ENCODE data around the gene MAF.

MAF gene

GRCh38 chr16:79613009-79613408 is 12.5 kb upstream of the MAF start:
- Histone ChIP-seq H3K4me1 (ENCODE audit: low read length) (no peaks in the 10 kb centered on the region), H3K27ac (ENCODE audit: low read length) (no peak overlapping the region), H3K36me3 (replicated peaks; ENCODE audit: insufficient read depth, low read length) (no peaks in the 10 kb centered on the region), H3K9me2 (replicated peaks; ENCODE audit: insufficient read depth, low read length) (no peaks in the 10 kb centered on the region), H3K9me3 (replicated peaks; ENCODE audit: insufficient read depth, low read length) (no peaks in the 10 kb centered on the region), H4K20me1 (ENCODE audit: insufficient read depth, low read length) (no peaks in the 10 kb centered on the region), H3F3A (ENCODE audit: insufficient read depth, low read length) (no peaks in the 10 kb centered on the region), H3K4me3 (ENCODE audit: low read length) (no peak overlapping the region), H3K27me3 (replicated peaks; ENCODE audit: insufficient read depth, low read length) (no peaks in the 10 kb centered on the region), H3K4me2 (ENCODE audit: low read depth, low read length) (no peak overlapping the region), H3K9ac (ENCODE audit: low read length) (no peak overlapping the region), H3K79me2 (ENCODE audit: low read length) (no peaks in the 10 kb centered on the region), H2AFZ (ENCODE audit: low read length) (no peak overlapping the region)
- TF ChIP-seq CTCF (IDR thresholded peaks at IDR 0.05; ENCODE audit: low read length) (no peak), EZH2phosphoT487 (IDR thresholded peaks at IDR 0.05; ENCODE audit: low read length) (no peak), EZH2 (optimal IDR thresholded peaks at IDR 0.05; ENCODE audit: low read depth, low read length) (no peak)
- DNase-seq, result no peak

GRCh38 chr16:79612207-79612606 is 11.7 kb upstream of the MAF start:
- no peaks in the 10 kb centered on the region for H3K27me3 ChIP-seq (replicated peaks; ENCODE audit: insufficient read depth, low read length)

GRCh38 chr16:79610771-79611170 is 10.2 kb upstream of the MAF start:
- no peaks in the 10 kb centered on the region for H3K9me2 ChIP-seq (replicated peaks; ENCODE audit: insufficient read depth, low read length)
- no peak overlapping the region for H3K4me3 ChIP-seq (ENCODE audit: low read length)
- DNase-seq, result no peak
- no peak overlapping the region for H3K4me2 ChIP-seq (ENCODE audit: low read depth, low read length)
- H3K27me3 ChIP-seq (replicated peaks; ENCODE audit: insufficient read depth, low read length), result no peaks in the 10 kb centered on the region
- H3K9me3 ChIP-seq (replicated peaks; ENCODE audit: insufficient read depth, low read length), result no peaks in the 10 kb centered on the region
- no peaks in the 10 kb centered on the region for H3K79me2 ChIP-seq (ENCODE audit: low read length)
- no peak overlapping the region for H3K9ac ChIP-seq (ENCODE audit: low read length)
- 0 out of 2 replicates have a peak, but pooled peaks cover 3% of the 10 kb centered on the region for H3K4me1 ChIP-seq (ENCODE audit: low read length)
- no peak overlapping the region for H3K27ac ChIP-seq (ENCODE audit: low read length)
- TF ChIP-seq EZH2phosphoT487 (IDR thresholded peaks at IDR 0.05; ENCODE audit: low read length) (no peak), CTCF (IDR thresholded peaks at IDR 0.05; ENCODE audit: low read length) (no peak), EZH2 (optimal IDR thresholded peaks at IDR 0.05; ENCODE audit: low read depth, low read length) (no peak)
- H3F3A ChIP-seq (ENCODE audit: insufficient read depth, low read length), result peaks cover 2% of the 10 kb centered on the region; the same call in 1 of the 2 replicates
- no peaks in the 10 kb centered on the region for H4K20me1 ChIP-seq (ENCODE audit: insufficient read depth, low read length)
- no peaks in the 10 kb centered on the region for H3K36me3 ChIP-seq (replicated peaks; ENCODE audit: insufficient read depth, low read length)
- no peak overlapping the region for H2AFZ ChIP-seq (ENCODE audit: low read length)

More at GRCh38 chr16:79612207-79612606, 11.7 kb upstream of the MAF start:
- Histone ChIP-seq H3K4me3 (ENCODE audit: low read length) (no peak overlapping the region), H3K4me2 (ENCODE audit: low read depth, low read length) (no peak overlapping the region), H3K27ac (ENCODE audit: low read length) (no peak overlapping the region), H3K9me3 (replicated peaks; ENCODE audit: insufficient read depth, low read length) (no peaks in the 10 kb centered on the region), H4K20me1 (ENCODE audit: insufficient read depth, low read length) (no peaks in the 10 kb centered on the region), H2AFZ (ENCODE audit: low read length) (no peak overlapping the region), H3K79me2 (ENCODE audit: low read length) (no peaks in the 10 kb centered on the region), H3F3A (ENCODE audit: insufficient read depth, low read length) (no peaks in the 10 kb centered on the region), H3K9me2 (replicated peaks; ENCODE audit: insufficient read depth, low read length) (no peaks in the 10 kb centered on the region), H3K4me1 (ENCODE audit: low read length) (no peaks in the 10 kb centered on the region), H3K36me3 (replicated peaks; ENCODE audit: insufficient read depth, low read length) (no peaks in the 10 kb centered on the region), H3K9ac (ENCODE audit: low read length) (no peak overlapping the region)
- TF ChIP-seq CTCF (IDR thresholded peaks at IDR 0.05; ENCODE audit: low read length) (no peak), EZH2 (optimal IDR thresholded peaks at IDR 0.05; ENCODE audit: low read depth, low read length) (no peak), EZH2phosphoT487 (IDR thresholded peaks at IDR 0.05; ENCODE audit: low read length) (no peak)
- DNase-seq, result no peak
